ENCODE data around the gene MCTP1.
"Not testable (repeated sequence)": the region's sequence is repeated elsewhere in the genome, so short reads cannot be mapped to it uniquely, and the experiment has no call there.

MCTP1 gene

DNA sequence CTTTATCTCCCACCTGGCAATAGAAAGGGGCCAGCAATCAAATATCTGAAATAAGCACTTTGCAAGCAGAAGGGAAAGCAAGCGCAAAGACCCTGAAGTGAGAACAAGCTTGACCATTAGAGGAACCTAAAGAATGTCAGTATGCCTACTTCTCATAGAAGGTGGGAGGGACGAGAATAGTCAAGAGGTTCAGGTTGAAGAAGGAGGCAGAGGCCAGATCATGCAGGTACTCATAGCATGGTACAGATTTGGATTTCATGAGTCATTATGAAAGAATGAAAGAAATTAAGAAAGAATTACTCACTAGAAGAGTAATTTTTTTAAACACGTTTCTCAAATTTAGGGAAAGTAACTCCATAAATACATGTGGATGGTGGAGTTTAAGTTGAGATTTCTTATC lies 33.7 kb downstream of the MCTP1 start:
- no peak for DNase-seq

DNA sequence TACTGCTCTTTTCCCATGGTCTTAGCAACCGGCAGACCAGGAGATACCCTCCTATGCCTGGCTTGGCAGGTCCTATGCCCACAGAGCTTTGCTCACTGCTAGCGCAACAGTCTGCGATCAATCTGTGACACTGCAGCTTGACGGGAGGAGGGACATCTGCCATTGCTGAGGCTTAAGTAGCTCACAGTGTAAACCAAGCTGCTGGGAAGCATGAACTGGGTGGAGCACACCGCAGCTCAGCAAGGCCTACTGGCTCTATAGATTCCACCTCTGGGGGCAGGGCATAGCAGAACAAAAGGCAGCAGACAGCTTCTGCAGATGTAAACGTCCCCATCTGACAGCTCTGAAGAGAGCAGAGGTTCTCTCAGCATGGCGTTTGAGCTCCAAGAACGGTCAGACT lies 40.4 kb downstream of the MCTP1 start:
- DNase-seq, result no peak

DNA sequence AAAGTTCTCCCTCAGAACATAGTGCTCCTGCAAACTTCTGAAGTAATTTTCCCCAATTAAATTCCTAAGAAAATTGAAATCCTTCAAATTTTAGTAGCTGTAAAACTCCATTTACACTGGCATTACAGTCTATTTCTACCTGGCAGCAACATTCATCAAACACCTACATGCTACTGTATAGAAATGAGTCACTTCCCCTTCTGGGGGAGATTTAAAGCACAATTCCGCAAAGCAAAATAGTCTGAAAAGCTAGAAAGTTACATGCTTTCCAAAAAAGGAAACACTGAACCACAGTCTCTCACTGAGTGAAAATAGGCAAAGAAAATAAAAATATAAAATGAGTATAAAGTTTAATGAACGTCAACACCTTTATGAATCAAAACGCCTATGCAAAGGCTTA lies 43.3 kb downstream of the MCTP1 start:
- DNase-seq, result no peak

DNA sequence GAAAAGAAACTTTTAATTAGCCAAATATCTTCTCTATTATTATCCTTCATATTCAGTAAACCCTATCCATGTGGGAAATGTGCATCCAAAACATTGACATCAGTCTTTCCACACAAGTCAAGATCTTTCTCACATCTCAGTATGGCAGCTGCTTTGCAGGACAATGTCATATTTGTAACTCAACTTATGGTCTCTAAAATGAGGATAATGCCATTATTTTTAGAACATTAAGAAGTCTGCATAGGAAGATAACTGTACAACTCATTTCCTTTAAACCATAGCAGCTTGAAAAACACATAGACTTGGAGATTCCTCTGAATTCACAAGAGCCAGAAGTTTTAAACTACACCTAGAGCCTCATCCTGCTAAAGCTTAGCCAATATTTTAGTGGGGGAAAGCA lies 43.7 kb downstream of the MCTP1 start:
- no peak for DNase-seq

DNA sequence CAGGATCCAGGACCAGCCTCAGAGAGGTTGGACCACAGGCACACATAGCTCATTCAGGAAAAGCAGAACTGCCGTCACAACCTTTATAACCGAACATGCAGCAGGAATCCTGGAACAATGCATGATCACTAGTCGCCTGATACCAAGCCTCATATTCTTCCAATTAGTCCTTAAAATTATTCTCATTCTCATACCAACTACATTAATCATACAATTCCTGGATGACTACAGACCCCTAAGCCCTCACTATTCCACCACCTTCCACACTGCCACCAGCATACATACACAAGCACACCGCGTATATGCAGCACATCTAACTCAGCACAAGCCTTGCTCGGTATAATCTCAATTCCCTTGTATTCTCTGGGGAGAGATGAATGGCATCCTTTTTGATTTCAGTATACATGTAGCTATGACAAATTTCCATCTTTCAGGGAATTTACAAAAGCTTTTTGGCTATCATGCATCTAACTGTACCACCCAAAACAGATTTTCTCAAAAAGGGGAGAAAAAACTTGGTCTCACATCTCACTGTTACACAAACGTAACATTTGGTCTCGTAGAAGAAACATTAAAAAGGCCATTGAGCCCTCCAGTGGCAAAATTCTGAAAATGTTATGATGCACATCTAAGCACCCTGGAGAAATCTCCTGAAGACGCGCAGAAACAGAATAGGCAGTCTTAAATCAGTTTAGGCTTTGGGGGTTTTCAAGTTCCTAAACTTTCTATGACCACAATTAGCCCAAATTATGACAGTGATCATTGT lies 46.2 kb downstream of the MCTP1 start:
- no peak for DNase-seq

DNA sequence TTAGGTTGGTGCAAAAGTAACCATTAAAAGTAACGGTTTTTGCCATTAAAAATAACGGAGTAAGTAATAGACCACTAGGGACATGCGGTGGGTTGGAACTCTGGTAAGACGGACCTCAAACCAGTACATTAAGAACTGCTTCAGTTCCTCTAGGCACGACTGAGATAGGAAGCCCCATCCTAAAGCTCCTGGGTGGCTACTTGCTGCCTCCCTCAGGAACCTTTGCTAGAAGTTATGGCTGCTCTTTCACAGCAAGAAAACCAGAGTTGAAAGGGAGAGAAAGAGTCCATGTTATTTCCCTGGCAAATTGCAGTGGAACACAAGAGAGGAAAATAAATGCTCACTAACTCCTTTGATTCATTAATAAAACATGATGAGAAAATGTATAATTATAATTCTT lies 47.6 kb downstream of the MCTP1 start:
- no peak for DNase-seq

DNA sequence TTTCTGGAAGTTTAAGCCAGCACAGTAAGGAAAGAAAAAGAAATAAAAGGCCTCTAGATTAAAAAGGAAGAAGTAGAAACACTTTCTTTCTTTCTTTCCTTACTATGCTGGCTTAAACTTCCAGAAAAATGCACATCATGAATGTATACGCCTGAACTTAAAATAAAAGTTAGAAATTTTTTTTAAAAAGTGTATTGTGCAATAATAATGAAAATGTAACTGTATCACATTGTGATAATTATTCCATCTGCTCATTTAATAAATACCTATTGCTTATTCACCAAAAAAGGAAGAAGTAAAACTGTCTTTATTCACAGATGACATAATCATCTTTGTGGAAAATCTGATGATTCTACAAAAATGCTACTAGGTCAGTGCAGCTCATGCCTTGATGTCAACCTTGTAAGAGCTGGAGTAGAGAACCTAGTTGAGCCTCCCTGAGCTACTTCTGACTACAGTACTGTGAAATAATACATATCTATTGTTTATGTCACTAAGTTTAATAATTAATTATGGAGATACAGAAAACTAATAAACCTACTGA lies 49.4 kb downstream of the MCTP1 start:
- DNase-seq, result no peak

DNA sequence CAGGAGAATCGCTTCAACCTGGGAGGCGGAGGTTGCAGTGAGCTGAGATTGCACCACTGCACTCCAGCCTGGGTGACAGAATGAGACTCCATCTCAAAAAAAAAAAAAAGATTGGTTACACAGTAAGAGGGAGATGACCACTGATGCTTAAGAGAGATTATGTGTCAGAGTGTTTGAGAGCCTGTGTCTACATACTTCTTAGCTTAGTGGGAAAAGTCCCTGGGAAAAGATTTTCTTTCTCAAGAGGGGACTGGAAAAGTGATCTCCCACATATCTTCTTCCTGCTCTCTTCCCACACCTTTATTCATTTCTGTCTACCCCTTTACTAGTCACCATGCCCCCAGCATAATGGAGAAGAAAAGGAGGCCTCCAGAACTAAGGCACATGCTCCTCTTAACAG lies 55.2 kb downstream of the MCTP1 start:
- DNase-seq, result no peak

DNA sequence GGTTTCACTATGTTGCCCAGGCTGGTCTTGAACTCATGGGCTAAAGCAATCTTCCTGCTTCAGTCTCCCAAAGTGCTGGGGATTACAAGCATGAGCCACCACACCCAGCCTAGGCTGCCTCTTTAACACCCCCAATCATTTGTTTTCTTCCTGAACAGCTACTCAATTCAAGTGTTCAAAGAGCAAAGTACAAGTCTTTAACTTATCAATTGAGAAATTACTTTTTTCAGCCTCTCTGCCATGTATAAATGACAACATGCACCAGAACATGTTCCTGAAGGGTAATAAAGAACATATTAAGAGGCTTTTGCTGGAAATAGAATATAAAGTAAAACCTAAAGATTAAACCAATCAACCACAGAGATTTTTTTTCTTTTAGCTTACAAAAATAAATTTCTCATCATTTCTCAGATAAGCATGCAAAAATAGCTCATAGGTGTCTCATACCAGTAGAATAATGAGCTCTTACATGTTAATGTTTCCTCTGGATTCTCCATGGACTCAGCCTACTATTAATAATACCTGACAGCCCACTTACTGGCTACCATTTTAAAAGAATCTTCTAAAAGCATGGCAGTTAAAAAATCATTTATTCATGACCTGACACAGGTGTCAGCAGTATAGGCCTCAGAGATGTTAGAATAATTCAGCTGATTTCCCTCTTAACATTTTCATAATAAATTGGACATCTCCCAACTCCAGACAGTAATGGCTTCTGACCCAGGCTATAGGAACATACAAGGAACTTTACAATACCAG lies 60.0 kb downstream of the MCTP1 start:
- no peak for DNase-seq

DNA sequence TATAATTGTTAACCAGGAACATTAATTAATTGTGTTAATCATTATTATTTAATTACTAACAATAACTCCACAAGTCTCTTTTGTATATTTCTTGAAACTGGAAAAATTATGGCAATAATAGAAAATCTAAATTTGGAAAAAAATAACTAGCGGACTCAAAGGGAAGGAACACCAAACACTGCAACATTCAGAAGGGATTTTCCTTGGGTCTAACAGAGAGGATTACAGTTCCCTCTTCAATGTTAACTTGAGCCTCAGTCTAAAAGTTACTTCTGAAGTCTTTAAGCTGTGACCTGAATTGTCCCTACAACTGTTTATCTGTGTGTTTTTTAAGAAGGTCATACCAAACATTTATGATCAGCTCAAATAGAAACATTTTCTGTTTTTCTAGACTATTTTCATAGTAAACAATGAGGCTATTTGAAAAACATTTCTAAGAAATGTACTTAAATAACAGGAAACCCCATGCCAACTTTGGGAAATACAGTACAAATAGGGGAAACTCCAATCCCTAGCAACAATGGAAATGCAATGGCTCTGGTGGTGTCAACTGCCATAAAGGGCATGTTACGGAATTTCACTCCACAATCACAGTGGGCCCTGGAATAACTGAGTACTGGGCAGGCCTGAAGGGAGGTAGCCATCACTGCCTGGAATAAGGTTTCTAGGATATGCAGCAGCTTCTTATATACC lies 61.2 kb downstream of the MCTP1 start:
- DNase-seq, result no peak

DNA sequence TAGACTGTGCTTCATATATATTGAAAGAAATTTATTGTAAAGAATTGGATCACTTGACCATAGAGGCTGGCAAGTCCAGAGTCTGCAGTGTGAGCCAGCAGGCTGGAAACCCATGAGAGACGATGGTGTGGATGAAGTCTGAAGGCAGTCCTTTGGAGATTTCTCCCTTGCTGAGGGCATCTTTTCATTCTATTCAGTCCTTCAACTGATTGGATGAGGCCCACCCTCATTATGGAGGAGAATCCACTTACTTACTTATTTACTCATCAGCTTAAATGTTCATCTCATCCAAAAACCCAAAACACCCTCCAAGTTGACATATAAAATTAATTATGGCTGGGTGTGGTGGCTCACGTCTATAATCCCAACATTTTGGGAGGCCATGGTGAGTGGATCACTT lies 62.1 kb downstream of the MCTP1 start:
- DNase-seq, result no peak

DNA sequence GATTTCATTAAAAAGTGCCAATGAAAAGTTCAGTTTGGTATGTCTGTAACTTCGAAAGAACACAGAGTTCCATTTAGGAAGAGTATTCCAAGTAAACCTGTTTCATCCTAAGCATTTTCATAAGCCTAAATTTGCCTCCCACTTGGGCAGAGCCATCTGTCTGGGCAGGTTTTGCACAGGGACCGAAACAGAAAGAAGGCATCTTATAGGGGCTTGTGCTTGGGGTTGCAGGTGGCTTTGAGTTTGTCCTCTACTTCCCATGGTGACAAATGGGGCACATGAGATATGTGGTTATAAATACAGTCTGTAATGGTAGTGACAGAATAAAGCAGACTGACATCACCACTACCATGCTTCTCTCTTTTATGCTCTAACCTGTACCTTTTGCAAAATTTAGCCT lies 63.7 kb downstream of the MCTP1 start:
- no peak for DNase-seq

DNA sequence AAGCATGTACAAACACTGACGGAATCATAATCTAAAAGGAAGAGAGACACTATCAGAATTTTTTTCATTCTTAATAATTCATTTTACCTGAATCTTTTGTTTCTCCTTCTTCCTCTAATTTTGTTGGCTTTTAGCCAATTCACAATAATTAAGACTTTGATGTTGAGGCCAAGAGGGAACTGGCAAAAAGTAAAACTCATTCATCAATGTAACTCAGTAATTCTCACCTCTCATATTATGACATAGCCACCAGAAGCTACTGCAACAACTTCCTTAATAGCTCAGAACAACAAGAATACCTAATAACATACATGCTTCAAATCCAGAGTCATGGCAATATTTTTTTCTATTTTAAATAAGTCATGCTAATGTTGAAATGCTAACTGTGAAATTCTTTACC lies 64.5 kb downstream of the MCTP1 start:
- no peak for DNase-seq

DNA sequence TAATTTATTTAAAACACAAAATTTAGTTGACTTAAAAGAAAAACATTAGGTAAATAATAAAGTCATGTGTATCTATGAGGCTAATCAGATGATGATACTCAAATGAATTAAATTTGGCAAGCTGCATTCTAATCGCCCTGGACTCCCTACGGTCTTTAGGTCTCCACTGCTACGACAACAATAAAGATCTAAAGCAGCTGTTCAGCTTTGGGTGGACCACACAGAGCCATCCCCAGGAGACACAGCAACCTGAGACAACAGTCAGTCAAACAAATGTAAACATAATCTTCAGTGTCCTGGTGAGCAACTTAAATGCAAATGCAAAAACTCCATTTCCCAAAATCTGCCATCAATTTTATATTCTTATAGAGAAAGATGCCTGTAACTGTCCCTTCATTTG lies 65.5 kb downstream of the MCTP1 start:
- no peak for DNase-seq

DNA sequence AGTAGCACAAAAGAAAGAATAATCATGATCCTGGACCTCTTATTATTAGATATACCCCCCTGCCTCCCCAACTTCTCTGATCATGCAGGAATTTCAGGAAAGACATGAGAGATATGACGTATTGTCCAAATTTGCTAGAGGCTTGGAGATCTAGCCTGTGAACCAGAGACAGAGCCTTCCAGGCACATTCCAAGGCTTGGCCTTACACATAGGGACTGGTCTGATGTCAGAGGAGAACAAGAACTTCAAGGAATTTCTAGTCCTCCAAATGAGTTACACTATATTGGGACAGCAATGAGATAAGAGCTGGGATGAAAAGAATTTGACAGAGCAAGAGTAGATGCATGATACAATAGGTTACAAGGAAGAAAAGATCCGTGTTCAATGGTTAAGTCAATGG lies 67.0 kb downstream of the MCTP1 start:
- DNase-seq, result no peak

DNA sequence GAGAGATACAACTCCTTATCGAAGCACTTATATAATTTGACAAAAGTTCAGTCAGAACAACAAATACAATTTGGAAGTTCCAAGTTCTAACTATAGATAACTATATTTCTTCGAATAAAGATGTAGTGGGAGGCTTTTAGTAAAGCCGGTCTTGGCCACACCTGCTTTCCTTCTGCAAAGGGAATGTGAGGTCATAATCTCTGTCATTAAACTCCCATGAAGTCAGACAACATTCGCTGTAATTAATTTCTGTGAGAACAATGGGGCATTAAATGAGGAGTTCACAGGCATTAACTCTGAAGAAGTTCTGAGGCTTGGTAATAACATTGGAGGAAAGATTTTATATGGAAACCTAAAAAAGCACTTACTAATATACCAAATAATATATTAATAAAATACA lies 67.5 kb downstream of the MCTP1 start:
- DNase-seq, result no peak

DNA sequence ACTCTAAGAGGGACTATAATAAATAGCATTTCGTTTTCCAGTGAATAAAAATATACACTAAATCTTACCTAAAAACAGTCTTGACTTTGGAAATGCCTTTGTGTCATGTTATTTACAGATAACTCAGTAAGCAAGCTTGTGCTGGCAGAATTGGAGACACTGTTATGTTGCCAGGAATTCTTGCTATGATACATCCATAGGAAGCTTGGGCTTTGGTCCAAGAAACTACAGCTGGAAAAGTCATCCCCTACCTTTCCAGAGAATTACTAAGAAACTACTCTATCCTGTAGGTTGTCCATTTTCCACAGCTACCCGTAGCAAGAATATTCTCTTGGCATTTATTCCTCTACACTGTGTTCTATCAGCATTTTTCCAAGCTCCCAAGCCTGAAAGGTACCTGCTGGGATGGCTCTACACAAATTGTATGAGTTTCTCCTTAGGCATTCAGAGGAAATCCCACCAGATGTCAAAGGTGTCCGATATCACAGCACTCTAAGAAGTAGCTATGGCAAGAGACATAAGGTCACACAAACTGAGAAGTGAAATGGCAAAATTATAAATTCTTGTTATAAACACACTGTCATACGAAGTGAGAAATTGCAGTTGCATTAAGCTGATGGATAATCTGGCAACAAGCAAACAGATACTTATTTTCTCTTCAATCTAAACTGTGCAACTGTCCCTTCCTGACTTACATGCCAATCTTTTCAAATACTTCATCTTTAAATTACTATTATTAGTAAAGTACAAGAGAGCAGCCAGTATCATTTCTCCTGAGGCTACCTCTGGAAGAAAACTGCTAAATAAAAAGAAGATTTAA lies 68.5 kb downstream of the MCTP1 start:
- no peak for DNase-seq

DNA sequence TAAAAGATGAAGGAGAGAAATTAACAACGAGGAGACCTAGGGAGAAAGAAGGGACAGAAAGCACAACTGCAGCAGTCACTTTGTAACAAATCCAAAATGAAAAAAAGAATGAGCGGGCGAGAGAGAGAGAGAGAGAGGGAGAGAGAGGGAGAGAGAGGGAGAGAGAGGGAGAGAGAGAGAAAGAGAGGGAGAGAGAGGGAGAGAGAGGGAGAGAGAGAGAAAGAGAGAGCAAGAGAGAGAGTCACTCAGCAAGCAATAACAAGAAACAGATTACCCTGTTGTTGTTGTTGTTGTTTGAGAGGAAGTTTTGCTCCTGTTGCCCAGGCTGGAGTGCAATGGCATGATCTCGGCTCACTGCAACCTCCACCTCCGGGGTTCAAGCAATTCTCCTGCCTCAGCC lies 77.1 kb downstream of the MCTP1 start:
- not testable (repeated sequence) for DNase-seq

DNA sequence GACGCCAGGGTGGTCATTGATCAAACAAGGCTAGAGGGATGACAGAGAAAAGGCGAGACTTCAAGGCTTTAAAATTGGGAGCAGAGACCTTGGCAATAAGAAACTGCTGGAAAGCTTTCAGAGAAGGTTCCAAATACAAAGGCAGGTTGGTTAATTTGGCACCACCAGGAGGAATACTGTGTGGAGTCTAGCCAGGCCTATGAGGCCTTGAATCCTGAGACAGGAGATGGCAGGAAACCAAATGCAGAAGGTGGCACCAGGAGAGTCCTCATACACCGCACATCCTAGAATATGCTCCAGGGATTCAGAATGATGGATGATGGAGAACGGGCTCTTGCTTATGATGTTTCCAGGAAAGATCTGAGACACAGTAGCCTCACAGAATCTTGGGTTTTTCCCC lies 90.0 kb downstream of the MCTP1 start:
- DNase-seq, result no peak

DNA sequence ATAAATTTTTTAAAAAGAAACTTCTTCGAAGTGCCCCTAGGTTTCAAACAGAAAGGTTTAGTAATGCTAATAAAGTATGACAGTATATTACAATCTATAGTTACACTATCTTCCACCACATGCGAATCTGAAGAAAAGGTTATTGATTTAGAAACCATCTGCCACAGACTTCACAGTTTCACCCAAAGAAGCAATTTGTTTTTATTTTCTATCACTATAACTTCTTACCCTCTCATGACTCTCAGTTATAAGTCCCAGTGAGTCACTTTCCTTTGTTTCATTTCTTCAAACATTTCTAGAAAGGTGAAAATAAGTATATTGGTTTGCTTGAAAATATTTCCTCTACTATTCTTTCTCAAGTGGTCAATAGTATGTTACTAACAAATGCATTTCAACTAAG lies 93.6 kb downstream of the MCTP1 start:
- no peak for DNase-seq

DNA sequence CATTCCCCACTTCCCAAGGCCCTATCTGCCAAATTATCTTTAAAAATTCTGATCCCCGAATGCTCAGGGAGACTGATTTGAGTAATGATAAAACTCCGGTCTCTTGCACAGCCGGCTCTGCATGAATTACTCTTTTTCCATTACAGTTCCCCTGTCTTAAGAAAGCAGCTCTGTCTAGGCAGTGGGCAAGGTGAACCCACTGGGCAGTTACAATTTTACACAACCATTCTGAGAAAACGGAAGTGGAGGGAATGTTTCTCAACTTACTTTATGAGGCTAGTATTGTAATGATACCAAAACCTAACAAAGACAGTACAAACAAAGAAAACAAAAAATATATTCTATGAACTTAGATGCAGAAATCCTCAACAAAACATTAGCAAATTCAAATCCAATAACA lies 100.0 kb downstream of the MCTP1 start:
- DNase-seq, result no peak

DNA sequence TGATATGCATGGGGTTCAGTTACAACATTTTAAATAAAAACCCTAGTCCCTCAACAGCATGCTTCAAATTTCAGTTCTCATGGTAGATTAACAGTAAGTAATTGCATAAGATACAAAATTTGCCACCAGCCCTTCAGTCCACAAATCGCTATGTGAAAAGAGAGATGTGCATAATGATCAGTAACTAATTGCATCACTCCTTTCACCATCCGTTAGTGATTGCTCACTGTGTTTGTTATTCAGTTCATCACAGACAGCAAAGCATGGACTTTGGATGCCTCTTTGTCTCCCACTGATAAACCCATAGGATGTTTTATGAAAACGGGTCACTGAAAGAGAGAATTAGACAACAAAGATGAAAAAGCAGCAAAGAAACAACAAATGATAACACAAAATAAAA lies 103.2 kb downstream of the MCTP1 start:
- DNase-seq, result no peak

All from activated CD4-positive, alpha-beta T cell treated with anti-CD3 and anti-CD28 coated beads, Interleukin-2, amount 50 U/mL, for 48 hours (primary cell).